Keratinocyte (primary cell): Measurements from ENCODE around the gene KIF2C. TPM values are rescaled to one million over a fixed set of nuclear protein-coding genes. Genes with fewer than 3 reads are reported as not detected.

ENCODE experiments used
- DNase-seq: peaks from one replicate; pipeline ENCODE4 v3.0.0-alpha.2; 2011; ENCODE audit warnings: low read depth, missing footprints, low spot score
- FAIRE-seq: peaks from 2 replicates; lab custom pipeline; 2011; peaks lifted over from hg19 to GRCh38; lab: Jason Lieb, UNC
- H2AFZ ChIP-seq: 2 replicates; pipeline ENCODE4 v1.6.0; 2012; ENCODE audit warnings: low read length, control low read depth, inconsistent platforms; ENCODE audit not compliant: control insufficient read depth
- H3K27ac ChIP-seq: 2 replicates; pipeline ENCODE4 v1.5.1; 2011; ENCODE audit warnings: low read length; ENCODE audit not compliant: control insufficient read depth, insufficient read depth
- H3K27me3 ChIP-seq: 3 replicates; pipeline ENCODE4 v1.6.0; 2011; ENCODE audit warnings: low read length; ENCODE audit not compliant: control insufficient read depth, insufficient read depth; ENCODE audit errors: extremely low read depth
- H3K36me3 ChIP-seq, 2 experiments: 2 replicates in 1 of 2; 3 replicates in 1 of 2; pipeline ENCODE4 v1.5.1; 2011; ENCODE audit warnings: low read length in 2 of 2, mild to moderate bottlenecking in 1 of 2; ENCODE audit not compliant: control insufficient read depth in 2 of 2, insufficient read depth in 2 of 2; ENCODE audit errors: extremely low read depth in 1 of 2
- H3K4me1 ChIP-seq: 3 replicates; pipeline ENCODE4 v1.5.1; 2011; ENCODE audit warnings: low read length; ENCODE audit not compliant: control insufficient read depth, insufficient read depth; ENCODE audit errors: extremely low read depth
- H3K4me2 ChIP-seq: 3 replicates; pipeline ENCODE4 v1.6.0; 2011; ENCODE audit warnings: low read depth, low read length; ENCODE audit not compliant: control insufficient read depth, insufficient read depth; ENCODE audit errors: extremely low read depth
- H3K4me3 ChIP-seq, 3 experiments: fragments of 200-600 bp in 1 of 3; sonication (generic) in 1 of 3; 2 replicates in 2 of 3; 3 replicates in 1 of 3; pipeline ENCODE4 v1.5.1; 2011 to 2016; ENCODE audit warnings: low read length in 3 of 3, mild to moderate bottlenecking in 3 of 3, control low read depth in 2 of 3, inconsistent platforms in 1 of 3, low read depth in 1 of 3, mixed read lengths in 1 of 3, mixed run types in 1 of 3, moderate library complexity in 1 of 3; ENCODE audit not compliant: control insufficient read depth in 2 of 3, insufficient read depth in 2 of 3; ENCODE audit errors: extremely low read depth in 1 of 3
- H3K79me2 ChIP-seq: 2 replicates; pipeline ENCODE4 v1.6.0; 2012; ENCODE audit warnings: low read length; ENCODE audit not compliant: control insufficient read depth, insufficient read depth
- H3K9ac ChIP-seq: 3 replicates; pipeline ENCODE4 v1.6.0; 2011; ENCODE audit warnings: low read length; ENCODE audit not compliant: control insufficient read depth, insufficient read depth; ENCODE audit errors: extremely low read depth
- H3K9me1 ChIP-seq: 3 replicates; pipeline ENCODE4 v1.6.0; 2011; ENCODE audit warnings: low read length; ENCODE audit not compliant: control insufficient read depth, insufficient read depth; ENCODE audit errors: extremely low read depth
- H3K9me3 ChIP-seq: 2 replicates; pipeline ENCODE4 v1.5.1; 2012; ENCODE audit warnings: low read depth, low read length; ENCODE audit not compliant: control insufficient read depth
- H4K20me1 ChIP-seq: 3 replicates; pipeline ENCODE4 v1.6.0; 2011; ENCODE audit warnings: low read length; ENCODE audit not compliant: control insufficient read depth, insufficient read depth; ENCODE audit errors: extremely low read depth
- EZH2 ChIP-seq: IDR thresholded peaks from one replicate; pipeline ENCODE4 v1.6.1; 2012; ENCODE audit warnings: inconsistent platforms, mild to moderate bottlenecking, low read length, moderate library complexity
- dilution Hi-C: fragments of 300-500 bp; cut with MboI; formaldehyde crosslinking; loops from one replicate; pipeline ENCODE4 v1.7.0; 2020; ENCODE audit warnings: low sequenced_read_pairs; ENCODE audit not compliant: extremely low pct_ligation_motif_present
- polyA plus RNA-seq, 5 experiments: library from polyadenylated mRNA; depleted of rRNA in 3 of 5; stranded (reverse) in 3 of 5; stranded (forward) in 1 of 5; unstranded in 1 of 5; fragments of >200 nt; gene quantifications; 1 replicate in 1 of 5; 2 replicates in 3 of 5; 3 replicates in 1 of 5; pipeline versions ENCODE4 v1.2.1 to v1.2.3, GENCODE V29; 2011 to 2012; ENCODE audit warnings: missing spikeins in 2 of 5, low read depth in 1 of 5, low replicate concordance in 1 of 5
- TF ChIP-seq, protein P1 (sequence below), 3 experiments: IDR thresholded peaks in 1 of 3; conservative IDR thresholded peaks in 1 of 3; optimal IDR thresholded peaks in 1 of 3; 2 replicates in 2 of 3; 3 replicates in 1 of 3; pipeline versions ENCODE3 to v1.5.1; 2011; ENCODE audit warnings: low read length in 3 of 3, mild to moderate bottlenecking in 3 of 3, moderate library complexity in 2 of 3, control low read depth in 1 of 3, inconsistent platforms in 1 of 3; ENCODE audit not compliant: insufficient read depth in 2 of 3; ENCODE audit errors: extremely low read depth in 1 of 3

KIF2C gene
- polyA plus RNA-seq, 1 donor (not counting 4 experiments of a cell fraction or from before 2014, with no cell fraction given) = 16.3 TPM

DNA sequence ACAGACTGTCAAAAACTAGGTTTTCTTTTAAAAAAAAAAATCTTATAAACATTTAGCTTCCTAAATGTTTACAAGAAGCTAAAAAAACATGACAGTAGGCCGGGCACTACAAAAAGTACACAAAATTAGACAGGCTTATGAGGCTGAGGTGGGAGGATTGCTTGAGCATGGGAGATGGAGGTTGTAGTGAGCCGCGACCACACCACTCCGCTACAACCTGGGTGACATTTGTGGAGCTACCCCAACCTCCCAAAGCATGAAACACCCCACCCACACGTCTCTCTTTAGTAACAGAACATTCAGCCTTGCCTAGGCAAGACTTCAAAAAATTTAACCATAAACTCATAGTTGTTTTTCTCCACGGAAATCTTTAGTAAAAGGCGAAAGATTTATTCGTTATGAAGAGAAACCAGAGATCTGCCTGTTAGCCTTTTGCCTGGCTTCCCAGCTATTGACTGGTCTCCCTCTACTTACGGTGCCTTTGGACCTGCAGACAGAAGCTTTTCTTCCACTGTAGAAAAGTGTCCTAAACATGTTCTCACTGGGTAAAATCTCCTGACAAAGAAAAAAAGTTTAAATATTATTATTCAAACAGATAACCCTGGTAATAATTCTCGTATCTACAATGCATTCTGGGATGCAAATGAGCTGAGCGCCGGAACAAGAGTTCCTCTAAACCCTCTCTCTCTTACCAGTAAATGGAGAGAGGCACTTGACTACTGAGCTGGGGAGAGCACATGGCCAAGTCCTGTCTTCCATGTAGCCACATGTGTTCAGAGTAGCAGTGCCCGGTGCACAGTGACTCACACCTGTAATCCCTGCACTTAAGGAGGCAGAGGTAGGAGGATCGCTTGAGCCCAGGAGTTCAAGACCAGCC is 17.9 kb upstream of the KIF2C start:
- FAIRE-seq (peak; percentile 44), DNase-seq (peak; percentile 95)
- H3K9me3 ChIP-seq = no peaks in the 10 kb centered on the region
- H3K79me2 ChIP-seq = no peaks in the 10 kb centered on the region
- peak overlapping the region; percentile 56 for H3K9ac ChIP-seq
- peak overlapping the region; percentile 28 for H3K4me2 ChIP-seq
- no peak overlapping the region for H2AFZ ChIP-seq
- dilution Hi-C loops = no loop called here
- peak overlapping the region; percentile 83 for H3K27ac ChIP-seq
- no peaks in the 10 kb centered on the region for H3K4me1 ChIP-seq
- H4K20me1 ChIP-seq = no peaks in the 10 kb centered on the region
- no peaks in the 10 kb centered on the region for H3K9me1 ChIP-seq
- H3K4me3 ChIP-seq = no peak overlapping the region
- TF ChIP-seq EZH2 = no peak
- TF ChIP-seq, protein P1, sequence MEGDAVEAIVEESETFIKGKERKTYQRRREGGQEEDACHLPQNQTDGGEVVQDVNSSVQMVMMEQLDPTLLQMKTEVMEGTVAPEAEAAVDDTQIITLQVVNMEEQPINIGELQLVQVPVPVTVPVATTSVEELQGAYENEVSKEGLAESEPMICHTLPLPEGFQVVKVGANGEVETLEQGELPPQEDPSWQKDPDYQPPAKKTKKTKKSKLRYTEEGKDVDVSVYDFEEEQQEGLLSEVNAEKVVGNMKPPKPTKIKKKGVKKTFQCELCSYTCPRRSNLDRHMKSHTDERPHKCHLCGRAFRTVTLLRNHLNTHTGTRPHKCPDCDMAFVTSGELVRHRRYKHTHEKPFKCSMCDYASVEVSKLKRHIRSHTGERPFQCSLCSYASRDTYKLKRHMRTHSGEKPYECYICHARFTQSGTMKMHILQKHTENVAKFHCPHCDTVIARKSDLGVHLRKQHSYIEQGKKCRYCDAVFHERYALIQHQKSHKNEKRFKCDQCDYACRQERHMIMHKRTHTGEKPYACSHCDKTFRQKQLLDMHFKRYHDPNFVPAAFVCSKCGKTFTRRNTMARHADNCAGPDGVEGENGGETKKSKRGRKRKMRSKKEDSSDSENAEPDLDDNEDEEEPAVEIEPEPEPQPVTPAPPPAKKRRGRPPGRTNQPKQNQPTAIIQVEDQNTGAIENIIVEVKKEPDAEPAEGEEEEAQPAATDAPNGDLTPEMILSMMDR (optimal IDR thresholded peaks at IDR 0.05 in 1 of 3, IDR thresholded peaks at IDR 0.05 in 1 of 3, conservative IDR thresholded peaks at IDR 0.05 in 1 of 3; ENCODE audit: extremely low read depth in 1 of 3, insufficient read depth in 2 of 3, low read length in 3 of 3) = no peak
- H3K36me3 ChIP-seq = no peaks in the 10 kb centered on the region
- no peaks in the 10 kb centered on the region for H3K27me3 ChIP-seq

DNA sequence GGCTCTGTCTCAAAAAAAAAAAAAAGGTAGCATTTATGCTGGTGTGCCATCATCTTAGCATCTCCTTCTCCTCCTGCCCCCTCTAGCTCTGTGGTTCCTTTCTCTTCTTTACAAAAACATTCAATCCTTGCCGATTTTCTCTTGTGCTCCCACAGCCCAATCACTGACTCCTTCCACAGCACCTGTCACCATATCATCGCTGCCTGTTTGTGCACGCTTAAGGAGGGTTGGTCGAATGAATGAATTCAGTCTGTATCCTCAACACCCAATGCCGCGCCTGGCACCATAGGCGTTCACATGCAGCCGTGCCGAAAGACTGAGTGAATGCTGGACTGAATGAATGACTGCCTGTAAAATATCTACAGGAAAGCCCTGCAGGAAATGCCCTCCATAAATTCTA is 16.6 kb upstream of the KIF2C start:
- FAIRE-seq (no peak), DNase-seq (no peak)
- Histone ChIP-seq H2AFZ (no peak overlapping the region), H3K9ac (no peak overlapping the region), H3K9me3 (no peaks in the 10 kb centered on the region), H3K4me3 (no peak overlapping the region), H3K79me2 (no peaks in the 10 kb centered on the region), H3K9me1 (no peaks in the 10 kb centered on the region), H3K4me2 (no peak overlapping the region), H3K4me1 (peaks cover 3% of the 10 kb centered on the region), H4K20me1 (no peaks in the 10 kb centered on the region), H3K27me3 (no peaks in the 10 kb centered on the region), H3K36me3 (no peaks in the 10 kb centered on the region), H3K27ac (no peak overlapping the region)
- no peak for TF ChIP-seq EZH2
- TF ChIP-seq, protein P1 (optimal IDR thresholded peaks at IDR 0.05 in 1 of 3, IDR thresholded peaks at IDR 0.05 in 1 of 3, conservative IDR thresholded peaks at IDR 0.05 in 1 of 3; ENCODE audit: extremely low read depth in 1 of 3, insufficient read depth in 2 of 3, low read length in 3 of 3) = no peak
- dilution Hi-C loops = no loop called here
